22Rv1 (cell line): ENCODE data around the gene RGS3.

Experiments used
- ZFX ChIP-seq: fragments of 450-650 bp; IDR thresholded peaks from 2 replicates; pipeline ENCODE4 v1.6.1; 2017; ENCODE audit warnings: antibody characterized with exemption, borderline replicate concordance
- TF ChIP-seq, protein P1 (sequence below): fragments of 450-650 bp; IDR thresholded peaks from 2 replicates; pipeline ENCODE4 v1.5.1; 2017; ENCODE audit warnings: mild to moderate bottlenecking

GRCh38 chr9:113562653-113563381 lies 99.3 kb downstream of the RGS3 start:
- TF ChIP-seq, protein P1, sequence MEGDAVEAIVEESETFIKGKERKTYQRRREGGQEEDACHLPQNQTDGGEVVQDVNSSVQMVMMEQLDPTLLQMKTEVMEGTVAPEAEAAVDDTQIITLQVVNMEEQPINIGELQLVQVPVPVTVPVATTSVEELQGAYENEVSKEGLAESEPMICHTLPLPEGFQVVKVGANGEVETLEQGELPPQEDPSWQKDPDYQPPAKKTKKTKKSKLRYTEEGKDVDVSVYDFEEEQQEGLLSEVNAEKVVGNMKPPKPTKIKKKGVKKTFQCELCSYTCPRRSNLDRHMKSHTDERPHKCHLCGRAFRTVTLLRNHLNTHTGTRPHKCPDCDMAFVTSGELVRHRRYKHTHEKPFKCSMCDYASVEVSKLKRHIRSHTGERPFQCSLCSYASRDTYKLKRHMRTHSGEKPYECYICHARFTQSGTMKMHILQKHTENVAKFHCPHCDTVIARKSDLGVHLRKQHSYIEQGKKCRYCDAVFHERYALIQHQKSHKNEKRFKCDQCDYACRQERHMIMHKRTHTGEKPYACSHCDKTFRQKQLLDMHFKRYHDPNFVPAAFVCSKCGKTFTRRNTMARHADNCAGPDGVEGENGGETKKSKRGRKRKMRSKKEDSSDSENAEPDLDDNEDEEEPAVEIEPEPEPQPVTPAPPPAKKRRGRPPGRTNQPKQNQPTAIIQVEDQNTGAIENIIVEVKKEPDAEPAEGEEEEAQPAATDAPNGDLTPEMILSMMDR, result no peak
- TF ChIP-seq ZFX, result no peak
